Astrocyte of the cerebellum (primary cell): Measurements from ENCODE around the gene MTHFD1.
A peak's percentile ranks its signal among the peaks of the same experiment; 100 is the strongest.

ENCODE experiments used
- DNase-seq: peaks from one replicate; pipeline ENCODE4 v3.0.0-alpha.2; 2011; ENCODE audit warnings: low read depth
- H3K4me3 ChIP-seq: 2 replicates; pipeline ENCODE4 v1.5.1; 2011; ENCODE audit warnings: mild to moderate bottlenecking, low read depth, low read length, moderate library complexity
- in situ Hi-C: cut with HindIII; loops from 2 replicates; pipeline ENCODE4 v1.10.0; 2017; ENCODE audit warnings: low sequenced_read_pairs
- TF ChIP-seq, protein P1 (sequence below): IDR thresholded peaks from 2 replicates; pipeline ENCODE4 v1.5.1; 2012; ENCODE audit warnings: low read length, low read depth, moderate library complexity, mild to moderate bottlenecking; ENCODE audit errors: missing control alignments

Gene MTHFD1

DNA sequence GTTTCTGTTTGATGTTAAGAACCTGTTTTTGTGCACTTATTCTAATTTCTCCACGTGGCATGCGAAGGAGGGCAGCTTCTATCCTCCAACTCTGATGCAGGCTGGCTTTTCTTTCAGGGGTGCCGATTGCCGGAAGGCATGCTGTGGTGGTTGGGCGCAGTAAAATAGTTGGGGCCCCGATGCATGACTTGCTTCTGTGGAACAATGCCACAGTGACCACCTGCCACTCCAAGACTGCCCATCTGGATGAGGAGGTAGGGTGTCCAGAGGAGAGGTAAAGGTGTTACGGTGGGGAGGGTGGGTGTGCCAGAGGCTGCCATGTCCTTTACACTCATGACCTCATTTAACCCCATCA, 29.6 kb downstream of the MTHFD1 start:
- in situ Hi-C loops, result no loop called here
- DNase-seq, result no peak
- H3K4me3 ChIP-seq, result no peak overlapping the region

DNA sequence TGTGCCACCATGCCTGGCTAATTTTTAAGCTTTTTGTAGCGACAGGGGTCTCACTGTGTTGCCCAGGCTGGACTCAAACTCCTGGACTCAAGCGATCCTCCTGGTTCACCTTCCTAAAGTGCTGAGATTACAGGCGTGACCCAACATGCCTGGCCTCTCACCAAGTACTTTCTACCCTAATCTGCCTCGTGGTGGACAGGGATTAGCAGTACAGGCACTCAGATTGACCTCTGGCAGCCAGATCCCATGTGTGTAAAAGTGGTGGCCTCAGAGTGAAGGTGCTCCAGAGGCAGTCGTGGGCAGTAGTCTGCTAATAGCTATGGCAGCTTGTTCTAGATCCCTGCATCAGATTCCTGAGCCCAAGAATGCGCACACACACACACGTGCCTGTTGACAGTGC, 30.9 kb downstream of the MTHFD1 start:
- H3K4me3 ChIP-seq, result no peak overlapping the region
- no peak for DNase-seq
- in situ Hi-C loops, result no loop called here
- TF ChIP-seq, protein P1, sequence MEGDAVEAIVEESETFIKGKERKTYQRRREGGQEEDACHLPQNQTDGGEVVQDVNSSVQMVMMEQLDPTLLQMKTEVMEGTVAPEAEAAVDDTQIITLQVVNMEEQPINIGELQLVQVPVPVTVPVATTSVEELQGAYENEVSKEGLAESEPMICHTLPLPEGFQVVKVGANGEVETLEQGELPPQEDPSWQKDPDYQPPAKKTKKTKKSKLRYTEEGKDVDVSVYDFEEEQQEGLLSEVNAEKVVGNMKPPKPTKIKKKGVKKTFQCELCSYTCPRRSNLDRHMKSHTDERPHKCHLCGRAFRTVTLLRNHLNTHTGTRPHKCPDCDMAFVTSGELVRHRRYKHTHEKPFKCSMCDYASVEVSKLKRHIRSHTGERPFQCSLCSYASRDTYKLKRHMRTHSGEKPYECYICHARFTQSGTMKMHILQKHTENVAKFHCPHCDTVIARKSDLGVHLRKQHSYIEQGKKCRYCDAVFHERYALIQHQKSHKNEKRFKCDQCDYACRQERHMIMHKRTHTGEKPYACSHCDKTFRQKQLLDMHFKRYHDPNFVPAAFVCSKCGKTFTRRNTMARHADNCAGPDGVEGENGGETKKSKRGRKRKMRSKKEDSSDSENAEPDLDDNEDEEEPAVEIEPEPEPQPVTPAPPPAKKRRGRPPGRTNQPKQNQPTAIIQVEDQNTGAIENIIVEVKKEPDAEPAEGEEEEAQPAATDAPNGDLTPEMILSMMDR, result no peak

More for the DNA sequence above, 29.6 kb downstream of the MTHFD1 start:
- TF ChIP-seq, protein P1, result no peak

DNA sequence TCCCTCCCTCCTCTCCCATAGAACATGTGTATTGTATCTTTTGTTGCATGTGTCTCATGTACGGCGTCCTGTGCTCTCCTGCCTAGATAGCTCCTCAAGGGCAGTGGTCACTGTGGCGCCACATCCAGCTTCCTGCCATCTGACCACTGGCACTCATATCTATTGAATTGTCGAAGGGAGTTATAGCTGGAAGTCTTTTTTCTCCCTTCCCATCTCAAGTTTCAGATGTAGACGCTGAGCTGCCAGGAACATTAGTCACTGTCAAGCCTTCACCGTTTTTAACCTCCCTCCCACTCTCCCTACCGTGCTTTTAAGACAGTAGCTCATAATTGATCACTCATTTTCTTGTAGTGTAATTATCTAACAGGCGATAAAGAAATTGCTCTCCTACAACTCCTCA, 33.0 kb downstream of the MTHFD1 start:
- in situ Hi-C loops, result no loop called here
- peak; percentile 49 for DNase-seq
- no peak overlapping the region for H3K4me3 ChIP-seq
- TF ChIP-seq, protein P1, result no peak

DNA sequence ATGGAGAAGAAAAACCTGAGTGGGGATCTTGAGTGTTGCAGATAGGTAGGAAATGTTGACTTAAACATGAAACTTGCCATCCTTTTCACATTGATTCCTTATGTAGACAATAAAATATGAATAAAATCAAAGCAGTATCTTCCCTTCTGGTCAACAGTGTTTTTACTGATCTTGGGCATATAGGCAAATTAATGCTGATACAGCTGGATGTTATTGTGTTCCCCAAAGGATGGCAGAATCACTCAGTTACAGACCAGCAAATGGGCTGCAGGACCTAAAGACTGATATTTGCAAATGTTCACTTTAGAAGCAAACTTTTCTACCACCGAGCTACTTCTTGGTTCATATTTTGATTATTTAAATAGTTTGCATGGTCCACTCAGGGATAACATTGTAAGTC, 33.9 kb downstream of the MTHFD1 start:
- TF ChIP-seq, protein P1, result no peak
- H3K4me3 ChIP-seq, result no peak overlapping the region
- in situ Hi-C loops, result no loop called here

DNA sequence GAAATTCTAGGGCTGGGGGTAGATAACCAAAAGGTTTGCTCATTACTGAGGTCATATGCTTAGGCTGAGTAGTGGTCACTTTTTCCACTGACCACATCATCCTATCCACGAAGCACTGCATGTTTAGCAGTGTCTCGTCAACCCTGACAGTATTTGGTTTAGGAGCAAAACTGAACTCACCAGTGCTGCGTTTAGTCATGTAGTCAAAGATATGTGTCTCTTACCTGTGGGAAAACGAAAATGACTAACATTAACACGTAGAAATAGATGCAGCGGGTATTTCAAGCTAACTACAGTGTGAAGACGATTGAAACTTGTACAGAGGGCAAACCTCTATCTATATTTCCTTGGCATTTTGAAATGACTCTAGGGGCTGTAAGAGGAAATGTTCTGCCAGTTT, 34.6 kb downstream of the MTHFD1 start:
- no peak overlapping the region for H3K4me3 ChIP-seq
- in situ Hi-C loops, result no loop called here
- TF ChIP-seq, protein P1, result no peak
- DNase-seq, result no peak

More for the DNA sequence above, 33.9 kb downstream of the MTHFD1 start:
- no peak for DNase-seq

DNA sequence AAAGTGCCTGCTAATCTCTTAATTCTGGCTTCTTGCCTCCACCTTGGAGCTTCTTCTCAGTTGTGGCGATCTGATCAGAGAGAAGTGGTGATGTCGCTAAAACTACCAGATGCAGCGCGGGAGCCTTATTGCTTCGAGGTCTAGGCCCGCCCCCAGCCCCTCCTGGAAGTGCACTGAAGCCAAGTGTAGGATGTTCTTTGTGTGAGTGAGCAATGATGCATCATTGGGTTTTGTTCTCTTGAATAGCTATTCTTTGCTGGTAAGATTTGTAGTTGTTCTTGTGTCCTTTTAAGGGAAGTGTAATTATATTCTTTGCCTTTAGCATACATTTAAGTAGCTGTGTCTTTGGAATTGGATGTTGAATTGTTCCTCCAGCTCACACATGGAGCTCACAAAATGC, 35.8 kb downstream of the MTHFD1 start:
- in situ Hi-C loops, result no loop called here
- peak; percentile 45 for DNase-seq
- no peak overlapping the region for H3K4me3 ChIP-seq

DNA sequence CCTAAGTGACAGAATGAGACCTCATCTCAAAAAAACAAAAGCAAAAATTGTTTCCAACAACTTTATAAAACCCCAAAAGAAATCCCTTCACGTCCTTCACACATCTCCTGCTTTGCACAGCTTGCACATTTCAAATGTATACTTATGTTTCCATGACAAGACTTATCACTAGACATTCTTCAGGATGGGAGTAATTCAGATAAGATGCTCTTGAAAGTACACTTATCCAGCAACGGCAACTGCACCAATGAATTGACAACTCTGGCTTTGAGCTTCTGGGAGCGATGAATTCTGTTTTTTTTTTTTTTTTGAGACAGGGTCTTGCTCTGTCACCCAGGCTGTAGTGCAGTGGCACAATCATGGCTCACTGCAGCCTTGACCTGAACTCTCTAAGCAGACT, 46.4 kb downstream of the MTHFD1 start:
- H3K4me3 ChIP-seq, result no peak overlapping the region
- in situ Hi-C loops, result no loop called here
- TF ChIP-seq, protein P1, result no peak
- no peak for DNase-seq

More for the DNA sequence above, 35.8 kb downstream of the MTHFD1 start:
- TF ChIP-seq, protein P1, result no peak
